K562 (cell line): ENCODE measurements around the gene SDCCAG8.

Experiments used
- CHD2 ChIP-seq: IDR thresholded peaks from 2 replicates; pipeline ENCODE4 v1.6.1; 2011; ENCODE audit warnings: low read depth, low read length
- CREB5 ChIP-seq: fragments of 250-450 bp; sonication (Bioruptor Pico); IDR thresholded peaks from 2 replicates; pipeline ENCODE4 v1.5.0; 2020; ENCODE audit warnings: mild to moderate bottlenecking
- CTCF ChIP-seq, 3 experiments: IDR thresholded peaks in 2 of 3; conservative IDR thresholded peaks in 1 of 3; 2 replicates each; pipeline ENCODE4 v1.5.1; 2011 to 2012; ENCODE audit warnings: low read length in 3 of 3, mild to moderate bottlenecking in 3 of 3, control low read depth in 2 of 3, improper control_type of control experiment in 1 of 3, inconsistent platforms in 1 of 3, low read depth in 1 of 3, mixed read lengths in 1 of 3, moderate library complexity in 1 of 3; ENCODE audit not compliant: insufficient read depth in 2 of 3
- EZH2 ChIP-seq: IDR thresholded peaks from 2 replicates; pipeline ENCODE4 v1.6.1; 2012; ENCODE audit warnings: low read depth, mild to moderate bottlenecking, inconsistent platforms, low read length, borderline replicate concordance
- FOXK2 ChIP-seq, 2 experiments: fragments of 450-650 bp; IDR thresholded peaks in 1 of 2; conservative IDR thresholded peaks in 1 of 2; 2 replicates each; pipeline ENCODE4 v1.6.1; 2016; ENCODE audit warnings: low read depth in 2 of 2, mild to moderate bottlenecking in 1 of 2
- HMGXB4 ChIP-seq: sonication (generic); formaldehyde crosslinking; IDR thresholded peaks from 2 replicates; pipeline ENCODE4 v1.8.1; 2023; ENCODE audit warnings: mild to moderate bottlenecking, missing genetic modification reagents
- NCOR1 ChIP-seq: fragments of 450-650 bp; IDR thresholded peaks from 2 replicates; pipeline ENCODE4 v1.6.1; 2016; ENCODE audit warnings: mild to moderate bottlenecking, moderate library complexity
- POLR2A ChIP-seq: fragments of 450-650 bp; conservative IDR thresholded peaks from 2 replicates; pipeline ENCODE4 v1.6.1; 2016
- POLR2AphosphoS5 ChIP-seq: IDR thresholded peaks from 2 replicates; pipeline ENCODE4 v1.6.1; 2011; ENCODE audit warnings: mild to moderate bottlenecking, low read depth, low read length, moderate library complexity; ENCODE audit not compliant: control insufficient read depth, insufficient read depth
- ZBTB7A ChIP-seq: IDR thresholded peaks from 2 replicates; pipeline ENCODE4 v1.6.1; 2011; ENCODE audit warnings: low read depth, mild to moderate bottlenecking, low read length, moderate library complexity, borderline replicate concordance; ENCODE audit not compliant: control insufficient read depth
- ZNF263 ChIP-seq: sonication (generic); formaldehyde crosslinking; IDR thresholded peaks from 2 replicates; pipeline ENCODE4 v1.8.0; 2022; ENCODE audit warnings: mild to moderate bottlenecking, missing genetic modification reagents, borderline replicate concordance

GRCh38 chr1:243250102-243250501 lies 5.7 kb upstream of the SDCCAG8 start:
- TF ChIP-seq CTCF (IDR thresholded peaks at IDR 0.05 in 2 of 3, conservative IDR thresholded peaks at IDR 0.05 in 1 of 3; ENCODE audit: insufficient read depth in 2 of 3, low read depth in 1 of 3, low read length in 3 of 3) (no peak), FOXK2 (conservative IDR thresholded peaks at IDR 0.05 in 1 of 2, IDR thresholded peaks at IDR 0.05 in 1 of 2; ENCODE audit: low read depth in 2 of 2) (no peak), EZH2 (no peak), ZNF263 (CRISPR knock-in tag) (no peak), CHD2 (no peak), POLR2A (no peak), HMGXB4 (CRISPR knock-in tag) (no peak), POLR2AphosphoS5 (no peak), CREB5 (no peak), NCOR1 (no peak), ZBTB7A (no peak)
